Epithelial cell of esophagus (primary cell): ENCODE data around the gene HDGFL3.
A peak's percentile ranks its signal among the peaks of the same experiment; 100 is the strongest.

ENCODE experiments used
- DNase-seq: peaks from one replicate; pipeline ENCODE4 v3.0.0; 2010; ENCODE audit warnings: low read depth
- H3K4me3 ChIP-seq: 2 replicates; pipeline ENCODE4 v1.5.1; 2011; ENCODE audit warnings: mild to moderate bottlenecking, low read length, control low read depth
- CTCF ChIP-seq: IDR thresholded peaks from 2 replicates; pipeline ENCODE4 v1.5.1; 2011; ENCODE audit warnings: low read depth, mild to moderate bottlenecking, low read length, control low read depth, inconsistent platforms; ENCODE audit not compliant: insufficient read depth; ENCODE audit errors: missing control alignments

The HDGFL3 gene

GRCh38 chr15:83112956-83113299 lies 94.7 kb downstream of the HDGFL3 start:
- no peak overlapping the region for H3K4me3 ChIP-seq

GRCh38 chr15:83112233-83112955 lies 95.2 kb downstream of the HDGFL3 start:
- no peak for DNase-seq
- TF ChIP-seq CTCF, result no peak
- no peak overlapping the region for H3K4me3 ChIP-seq

More at GRCh38 chr15:83112956-83113299, 94.7 kb downstream of the HDGFL3 start:
- no peak for TF ChIP-seq CTCF
- no peak for DNase-seq

- TF ChIP-seq CTCF, result no peak
- no peak overlapping the region for H3K4me3 ChIP-seq
- DNase-seq, result no peak
Measured at GRCh38 chr15:83111149-83111548, 96.5 kb downstream of the HDGFL3 start.

- TF ChIP-seq CTCF, result no peak
- no peak for DNase-seq
- no peak overlapping the region for H3K4me3 ChIP-seq
Measured at GRCh38 chr15:83110381-83110780, 97.2 kb downstream of the HDGFL3 start.

GRCh38 chr15:83109532-83109931 lies 98.1 kb downstream of the HDGFL3 start:
- no peak for DNase-seq
- TF ChIP-seq CTCF, result no peak
- no peak overlapping the region for H3K4me3 ChIP-seq

- no peak for TF ChIP-seq CTCF
- DNase-seq, result peak; percentile 42
- no peak overlapping the region for H3K4me3 ChIP-seq
Measured at GRCh38 chr15:83108266-83109219, 99.1 kb downstream of the HDGFL3 start.
